Panc1 (cell line): ENCODE data around the gene CST11. TPM values are rescaled to one million over a fixed set of nuclear protein-coding genes. Genes with fewer than 3 reads are reported as not detected.

Source experiments
- ATAC-seq: fragments of 200-7000 bp; cut with Tn5 transposase; 2 replicates; pipeline ENCODE4 v1.9.1; 2020; ENCODE audit warnings: mild to moderate bottlenecking, moderate library complexity
- BruUV-seq: library from RNA; stranded (reverse); fragments of 400-500 nt; replicated peaks from 2 replicates; lab custom pipeline; 2021; lab: Mats Ljungman, UMichigan
- CTCF ChIA-PET: fragments of 300-600 bp; sonication (Branson Sonifier 250); formaldehyde crosslinking; loops from one replicate; lab custom pipeline; 2022; ENCODE audit warnings: antibody characterized with exemption; lab: Charles Lee
- POLR2A ChIA-PET: fragments of 300-600 bp; sonication (Branson Sonifier 250); formaldehyde crosslinking; loops from one replicate; lab custom pipeline; 2022; ENCODE audit warnings: antibody characterized with exemption; lab: Charles Lee
- DNase-seq: peaks from one replicate; pipeline ENCODE4 v3.0.0-alpha.2; 2010; ENCODE audit warnings: low read depth, low spot score
- H3K27ac ChIP-seq: 2 replicates; pipeline ENCODE4 v1.5.1; 2011; ENCODE audit warnings: mild to moderate bottlenecking, low read length, inconsistent platforms
- H3K27me3 ChIP-seq: fragments of 200-500 bp; sonication (Bioruptor generic); 2 replicates; pipeline ENCODE4 v1.6.0; 2014; ENCODE audit warnings: low read length, inconsistent platforms; ENCODE audit not compliant: control insufficient read depth, insufficient read depth
- H3K36me3 ChIP-seq: fragments of 200-500 bp; sonication (Bioruptor generic); 2 replicates; pipeline ENCODE4 v1.5.1; 2014; ENCODE audit warnings: inconsistent platforms, mild to moderate bottlenecking, low read length, moderate library complexity; ENCODE audit not compliant: control insufficient read depth, insufficient read depth
- H3K4me1 ChIP-seq: 2 replicates; pipeline ENCODE4 v1.5.1; 2011; ENCODE audit warnings: inconsistent platforms, mild to moderate bottlenecking, low read length, moderate library complexity; ENCODE audit not compliant: control insufficient read depth, insufficient read depth
- H3K4me3 ChIP-seq, 2 experiments: 2 replicates each; pipeline ENCODE4 v1.5.1; 2011 to 2012; ENCODE audit warnings: low read depth in 2 of 2, low read length in 2 of 2, mild to moderate bottlenecking in 2 of 2, inconsistent platforms in 1 of 2, moderate library complexity in 1 of 2
- H3K9me3 ChIP-seq: fragments of 200-500 bp; sonication (Bioruptor generic); 2 replicates; pipeline ENCODE4 v1.5.1; 2014; ENCODE audit warnings: low read depth, mild to moderate bottlenecking, inconsistent platforms, low read length, moderate library complexity; ENCODE audit not compliant: control insufficient read depth, insufficient read depth
- CTCF ChIP-seq: fragments of 450-650 bp; IDR thresholded peaks from 2 replicates; pipeline ENCODE4 v1.5.1; 2017; ENCODE audit warnings: mild to moderate bottlenecking
- POLR2AphosphoS5 ChIP-seq: IDR thresholded peaks from 2 replicates; pipeline ENCODE4 v1.6.1; 2012; ENCODE audit warnings: mild to moderate bottlenecking, low read depth, low read length, moderate library complexity
- SIN3A ChIP-seq: IDR thresholded peaks from 2 replicates; pipeline ENCODE4 v1.6.1; 2012; ENCODE audit warnings: low read depth, mild to moderate bottlenecking, low read length, moderate library complexity, borderline replicate concordance; ENCODE audit not compliant: insufficient read depth
- TCF7L2 ChIP-seq: IDR thresholded peaks from 2 replicates; pipeline ENCODE4 v1.6.1; 2011; ENCODE audit warnings: mild to moderate bottlenecking, low read depth, low read length, inconsistent platforms
- in situ Hi-C: cut with HindIII; loops from 2 replicates; pipeline ENCODE4 v1.10.0; 2016; ENCODE audit warnings: low sequenced_read_pairs, low pct_unique_long_range_greater_than_20kb
- intact Hi-C: fragments of 100-400 bp; cut with micrococcal nuclease; formaldehyde crosslinking; loops from one replicate; pipeline ENCODE4 v1.10.0; 2022; ENCODE audit not compliant: unreplicated experiment
- total RNA-seq: library from RNA; stranded (reverse); gene quantifications from one replicate; pipeline ENCODE4 v1.2.1, GENCODE V29; 2021; ENCODE audit not compliant: unreplicated experiment
- TF ChIP-seq, protein P1 (sequence below), 2 experiments: IDR thresholded peaks; 2 replicates each; pipeline ENCODE4 v1.6.1; 2011 to 2012; ENCODE audit warnings: low read depth in 2 of 2, control low read depth in 1 of 2, low read length in 1 of 2, mild to moderate bottlenecking in 1 of 2, moderate library complexity in 1 of 2; ENCODE audit not compliant: insufficient read depth in 1 of 2

Gene CST11
- total RNA-seq, 1 experiment from 2014 or later: not detected

GRCh38 chr20:23497536-23497935 lies 44.9 kb upstream of the CST11 start:
- Histone ChIP-seq H3K27me3 (peaks cover 3% of the 10 kb centered on the region), H3K4me3 (no peak overlapping the region), H3K36me3 (no peaks in the 10 kb centered on the region), H3K27ac (no peak overlapping the region), H3K9me3 (no peaks in the 10 kb centered on the region), H3K4me1 (no peaks in the 10 kb centered on the region)
- TF ChIP-seq, protein P1, sequence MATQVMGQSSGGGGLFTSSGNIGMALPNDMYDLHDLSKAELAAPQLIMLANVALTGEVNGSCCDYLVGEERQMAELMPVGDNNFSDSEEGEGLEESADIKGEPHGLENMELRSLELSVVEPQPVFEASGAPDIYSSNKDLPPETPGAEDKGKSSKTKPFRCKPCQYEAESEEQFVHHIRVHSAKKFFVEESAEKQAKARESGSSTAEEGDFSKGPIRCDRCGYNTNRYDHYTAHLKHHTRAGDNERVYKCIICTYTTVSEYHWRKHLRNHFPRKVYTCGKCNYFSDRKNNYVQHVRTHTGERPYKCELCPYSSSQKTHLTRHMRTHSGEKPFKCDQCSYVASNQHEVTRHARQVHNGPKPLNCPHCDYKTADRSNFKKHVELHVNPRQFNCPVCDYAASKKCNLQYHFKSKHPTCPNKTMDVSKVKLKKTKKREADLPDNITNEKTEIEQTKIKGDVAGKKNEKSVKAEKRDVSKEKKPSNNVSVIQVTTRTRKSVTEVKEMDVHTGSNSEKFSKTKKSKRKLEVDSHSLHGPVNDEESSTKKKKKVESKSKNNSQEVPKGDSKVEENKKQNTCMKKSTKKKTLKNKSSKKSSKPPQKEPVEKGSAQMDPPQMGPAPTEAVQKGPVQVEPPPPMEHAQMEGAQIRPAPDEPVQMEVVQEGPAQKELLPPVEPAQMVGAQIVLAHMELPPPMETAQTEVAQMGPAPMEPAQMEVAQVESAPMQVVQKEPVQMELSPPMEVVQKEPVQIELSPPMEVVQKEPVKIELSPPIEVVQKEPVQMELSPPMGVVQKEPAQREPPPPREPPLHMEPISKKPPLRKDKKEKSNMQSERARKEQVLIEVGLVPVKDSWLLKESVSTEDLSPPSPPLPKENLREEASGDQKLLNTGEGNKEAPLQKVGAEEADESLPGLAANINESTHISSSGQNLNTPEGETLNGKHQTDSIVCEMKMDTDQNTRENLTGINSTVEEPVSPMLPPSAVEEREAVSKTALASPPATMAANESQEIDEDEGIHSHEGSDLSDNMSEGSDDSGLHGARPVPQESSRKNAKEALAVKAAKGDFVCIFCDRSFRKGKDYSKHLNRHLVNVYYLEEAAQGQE (IDR thresholded peaks at IDR 0.05; ENCODE audit: insufficient read depth in 1 of 2, low read depth in 2 of 2, low read length in 1 of 2): no peak
- TF ChIP-seq CTCF (no peak), POLR2AphosphoS5 (no peak), TCF7L2 (no peak), SIN3A (no peak)
- ATAC-seq (no peak), DNase-seq (no peak)
- intact Hi-C loops (no loop called here), in situ Hi-C loops (no loop called here)
- no TSS peak for BruUV-seq
- ChIA-PET CTCF (no interaction called here), POLR2A (no interaction called here)

- no peak for TF ChIP-seq POLR2AphosphoS5
- TF ChIP-seq, protein P1 (IDR thresholded peaks at IDR 0.05; ENCODE audit: insufficient read depth in 1 of 2, low read depth in 2 of 2, low read length in 1 of 2): no peak
- no peak for TF ChIP-seq TCF7L2
- TF ChIP-seq CTCF: no peak
- no peak for TF ChIP-seq SIN3A
- in situ Hi-C loops (no loop called here), intact Hi-C loops (no loop called here)
- ChIA-PET POLR2A (interaction anchor here (0.6 kb wide), 1 partner anchor 112 kb away, joined by 4 read pairs; the partner anchor contains the start of gene CST9), CTCF (no interaction called here)
- Histone ChIP-seq H3K4me3 (no peak overlapping the region), H3K4me1 (no peaks in the 10 kb centered on the region), H3K27ac (no peak overlapping the region), H3K27me3 (no peaks in the 10 kb centered on the region), H3K36me3 (no peaks in the 10 kb centered on the region), H3K9me3 (no peaks in the 10 kb centered on the region)
- DNase-seq (no peak), ATAC-seq (no peak)
- no TSS peak for BruUV-seq
Observed at GRCh38 chr20:23493172-23493772, 40.6 kb upstream of the CST11 start.
